COLO668 (cell line): Measurements from ENCODE around the gene BAIAP3.
"Not testable (repeated sequence)": the region's sequence is repeated elsewhere in the genome, so short reads cannot be mapped to it uniquely, and the experiment has no call there.

Source experiments
- DNase-seq: peaks from one replicate; lab custom pipeline; 2025; ENCODE audit not compliant: unreplicated experiment; lab: John Stamatoyannopoulos, UW

BAIAP3 gene

GRCh38 chr16:1333149-1333812, at the start of gene BAIAP3:
TSS of gene BAIAP3 (plus strand) at chr16:1333645. CDS start at chr16:1338550, 4,905 bp downstream.
- peak; percentile 65 for DNase-seq

GRCh38 chr16:1283996-1284616, 49.3 kb upstream of the BAIAP3 start:
- no peak for DNase-seq

- DNase-seq = no peak
Measured at GRCh38 chr16:1285669-1286512, 47.6 kb upstream of the BAIAP3 start.

- DNase-seq = no peak
Measured at GRCh38 chr16:1286513-1287094, 46.8 kb upstream of the BAIAP3 start.

GRCh38 chr16:1287982-1288670, 45.3 kb upstream of the BAIAP3 start:
- DNase-seq = peak; percentile 57

GRCh38 chr16:1288813-1289476, 44.5 kb upstream of the BAIAP3 start:
- DNase-seq = peak; percentile 42

- no peak for DNase-seq
Measured at GRCh38 chr16:1289477-1289866, 44.0 kb upstream of the BAIAP3 start.

- no peak for DNase-seq
Measured at GRCh38 chr16:1290063-1290501, 43.4 kb upstream of the BAIAP3 start.

- DNase-seq = peak; percentile 86
Measured at GRCh38 chr16:1290860-1291575, 42.4 kb upstream of the BAIAP3 start.

GRCh38 chr16:1291576-1291974, 41.9 kb upstream of the BAIAP3 start:
- DNase-seq = peak; percentile 88

- not testable (repeated sequence) for DNase-seq
Measured at GRCh38 chr16:1292208-1292607, 41.2 kb upstream of the BAIAP3 start.

GRCh38 chr16:1292808-1293207, 40.6 kb upstream of the BAIAP3 start:
- not testable (repeated sequence) for DNase-seq

- no peak for DNase-seq
Measured at GRCh38 chr16:1293921-1294656, 39.4 kb upstream of the BAIAP3 start.

- DNase-seq = no peak
Measured at GRCh38 chr16:1295465-1295864, 38.0 kb upstream of the BAIAP3 start.

- DNase-seq = not testable (repeated sequence)
Measured at GRCh38 chr16:1296688-1297017, 36.8 kb upstream of the BAIAP3 start.

- DNase-seq = peak; percentile 77
Measured at GRCh38 chr16:1297018-1297696, 36.3 kb upstream of the BAIAP3 start.

- DNase-seq = no peak
Measured at GRCh38 chr16:1298406-1298805, 35.0 kb upstream of the BAIAP3 start.

GRCh38 chr16:1299012-1299867, 34.2 kb upstream of the BAIAP3 start:
- DNase-seq = no peak
